Activated B cell treated with CpG ODN at 0.5 μM for 24 hours (primary cell): ENCODE measurements around the gene SH3RF3. TPM values are rescaled to one million over a fixed set of nuclear protein-coding genes. Genes with fewer than 3 reads are reported as not detected.

Source experiments
- ATAC-seq: fragments of 200-7000 bp; cut with Tn5 transposase; one replicate; pipeline ENCODE4 v1.10.0; 2021; ENCODE audit warnings: low read depth, mild to moderate bottlenecking, moderate library complexity
- CTCF ChIA-PET: fragments of 350-600 bp; sonication (Branson Sonifier 250); formaldehyde crosslinking; loops from one replicate; lab custom pipeline; 2021; ENCODE audit warnings: antibody characterized with exemption; lab: Charles Lee
- POLR2A ChIA-PET: fragments of 350-600 bp; sonication (Branson Sonifier 250); formaldehyde crosslinking; loops from one replicate; lab custom pipeline; 2021; ENCODE audit warnings: antibody characterized with exemption; lab: Charles Lee
- DNase-seq: peaks from one replicate; pipeline ENCODE4 v3.0.0; 2022
- H3K27ac Mint-ChIP-seq: one replicate; pipeline ENCODE4 v1.8.0; 2020; ENCODE audit warnings: mixed read lengths
- H3K27me3 Mint-ChIP-seq: one replicate; pipeline ENCODE4 v1.8.0; 2021; ENCODE audit warnings: mixed read lengths
- H3K36me3 Mint-ChIP-seq: one replicate; pipeline ENCODE4 v1.8.0; 2021; ENCODE audit warnings: low read depth, mixed read lengths
- H3K4me1 Mint-ChIP-seq: one replicate; pipeline ENCODE4 v1.8.0; 2021; ENCODE audit warnings: mixed read lengths
- H3K4me3 Mint-ChIP-seq: one replicate; pipeline ENCODE4 v1.8.0; 2020; ENCODE audit warnings: mild to moderate bottlenecking, mixed read lengths
- H3K9me3 Mint-ChIP-seq: one replicate; pipeline ENCODE4 v1.8.0; 2020; ENCODE audit warnings: mixed read lengths
- CTCF ChIP-seq: fragments of 200-600 bp; IDR thresholded peaks from one replicate; pipeline ENCODE4 v1.8.0; 2022; ENCODE audit warnings: antibody characterized with exemption, mild to moderate bottlenecking
- intact Hi-C: fragments of 100-400 bp; cut with micrococcal nuclease; formaldehyde crosslinking; loops from one replicate; pipeline ENCODE4 v1.15.1; 2024
- total RNA-seq: library from RNA; stranded (reverse); gene quantifications from 2 replicates; pipeline ENCODE4 v1.2.3, GENCODE V29; 2022

Gene SH3RF3
- total RNA-seq, 1 donor from 2014 or later = 0.09 TPM

GRCh38 chr2:109154226-109154625 lies 25.2 kb downstream of the SH3RF3 start:
- Mint-ChIP-seq H3K4me1 (no peaks in the 10 kb centered on the region), H3K36me3 (no peaks in the 10 kb centered on the region), H3K27me3 (peaks cover 5% of the 10 kb centered on the region), H3K27ac (no peak overlapping the region), H3K9me3 (no peaks in the 10 kb centered on the region), H3K4me3 (no peak overlapping the region)
- CTCF ChIA-PET = no interaction called here
- ATAC-seq = no peak
- intact Hi-C loops = no loop called here
- DNase-seq = no peak
- POLR2A ChIA-PET = no interaction called here
- no peak for TF ChIP-seq CTCF

GRCh38 chr2:109155553-109156451 lies 26.8 kb downstream of the SH3RF3 start:
- H3K4me3 Mint-ChIP-seq = no peak overlapping the region
- no peak for TF ChIP-seq CTCF
- ATAC-seq (no peak), DNase-seq (no peak)
- POLR2A ChIA-PET = no interaction called here
- no peaks in the 10 kb centered on the region for H3K36me3 Mint-ChIP-seq
- CTCF ChIA-PET = no interaction called here
- H3K27me3 Mint-ChIP-seq = peaks cover 10% of the 10 kb centered on the region
- no peak overlapping the region for H3K27ac Mint-ChIP-seq
- intact Hi-C loops = no loop called here
- no peaks in the 10 kb centered on the region for H3K9me3 Mint-ChIP-seq
- no peaks in the 10 kb centered on the region for H3K4me1 Mint-ChIP-seq

- intact Hi-C loops = no loop called here
- ChIA-PET POLR2A (no interaction called here), CTCF (no interaction called here)
- no peak overlapping the region for H3K27ac Mint-ChIP-seq
- no peaks in the 10 kb centered on the region for H3K9me3 Mint-ChIP-seq
- no peaks in the 10 kb centered on the region for H3K4me1 Mint-ChIP-seq
- TF ChIP-seq CTCF = no peak
- ATAC-seq (no peak), DNase-seq (no peak)
- H3K36me3 Mint-ChIP-seq = no peaks in the 10 kb centered on the region
- peaks cover 13% of the 10 kb centered on the region for H3K27me3 Mint-ChIP-seq
- H3K4me3 Mint-ChIP-seq = no peak overlapping the region
Measured at GRCh38 chr2:109157563-109158105, 28.6 kb downstream of the SH3RF3 start.

GRCh38 chr2:109158237-109158636 lies 29.2 kb downstream of the SH3RF3 start:
- ChIA-PET POLR2A (no interaction called here), CTCF (no interaction called here)
- intact Hi-C loops = no loop called here
- no peaks in the 10 kb centered on the region for H3K9me3 Mint-ChIP-seq
- peaks cover 13% of the 10 kb centered on the region for H3K27me3 Mint-ChIP-seq
- no peak for TF ChIP-seq CTCF
- no peak overlapping the region for H3K4me3 Mint-ChIP-seq
- DNase-seq = no peak
- ATAC-seq = no peak
- H3K4me1 Mint-ChIP-seq = no peaks in the 10 kb centered on the region
- H3K27ac Mint-ChIP-seq = no peak overlapping the region
- H3K36me3 Mint-ChIP-seq = no peaks in the 10 kb centered on the region

GRCh38 chr2:109159096-109159495 lies 30.1 kb downstream of the SH3RF3 start:
- ChIA-PET POLR2A (no interaction called here), CTCF (no interaction called here)
- Mint-ChIP-seq H3K9me3 (no peaks in the 10 kb centered on the region), H3K36me3 (no peaks in the 10 kb centered on the region), H3K27me3 (peaks cover 13% of the 10 kb centered on the region), H3K4me3 (no peak overlapping the region), H3K4me1 (peaks cover 2% of the 10 kb centered on the region), H3K27ac (no peak overlapping the region)
- intact Hi-C loops = no loop called here
- DNase-seq (no peak), ATAC-seq (no peak)
- no peak for TF ChIP-seq CTCF
